Measurements from ENCODE around the gene WDR62. TPM values are rescaled to one million over a fixed set of nuclear protein-coding genes. Genes with fewer than 3 reads are reported as not detected.

WDR62 gene
- total RNA-seq, 1 experiment from 2014 or later: 30.0 TPM

GRCh38 chr19:36139120-36139472 lies 84.4 kb downstream of the WDR62 start:
- Mint-ChIP-seq H3K4me1 (peaks cover 15 to 21% of the 10 kb centered on the region in 2 experiments), H3K9me3 (no peaks in the 10 kb centered on the region; a peak in 2 of 5 replicates), H3K4me3 (peak overlapping the region; percentile 96 to 99), H3K36me3 (ENCODE audit: insufficient read depth in 1 of 3, low read depth in 3 of 3) (peaks cover 13 to 24% (median 21%) of the 10 kb centered on the region in 3 experiments; a peak in 6 of 7 replicates), H3K27ac (peak overlapping the region in 1 of 3 experiments; percentile 91; a peak in 2 of 7 replicates), H3K27me3 (ENCODE audit: low read depth) (peaks cover 2% of the 10 kb centered on the region; the same call in 1 of the 2 replicates)
- Histone ChIP-seq H4K91ac (ENCODE audit: insufficient read length, low read depth, low read length) (no peak overlapping the region), H3K9ac (ENCODE audit: extremely low read depth, insufficient read length, low read length) (no peak overlapping the region), H3K23ac (ENCODE audit: insufficient read length, low read depth, low read length) (no peak overlapping the region), H3K56ac (ENCODE audit: insufficient read length, low read depth, low read length) (no peak overlapping the region), H4K8ac (replicated peaks; ENCODE audit: insufficient read length, low read depth, low read length) (no peak overlapping the region), H3K18ac (ENCODE audit: insufficient read length, low read depth, low read length) (no peak overlapping the region), H4K20me1 (ENCODE audit: control insufficient read depth, insufficient read depth, insufficient read length) (no peaks in the 10 kb centered on the region), H2BK15ac (ENCODE audit: low read depth, low read length) (no peak overlapping the region), H3K79me2 (ENCODE audit: insufficient read depth, low read length) (no peaks in the 10 kb centered on the region), H2BK5ac (ENCODE audit: insufficient read length, low read length) (no peak overlapping the region), H3K27me3 (ENCODE audit: insufficient read depth, low read length) (no peaks in the 10 kb centered on the region), H2BK20ac (ENCODE audit: low read depth, low read length, poor library complexity, severe bottlenecking) (no peak overlapping the region), H3K4me2 (ENCODE audit: insufficient read depth, insufficient read length, low read length) (peak overlapping the region; percentile 30), H3K4ac (ENCODE audit: low read depth, low read length) (no peak overlapping the region), H3K79me1 (ENCODE audit: insufficient read depth, low read depth, low read length, poor library complexity, severe bottlenecking) (no peaks in the 10 kb centered on the region), H2BK120ac (ENCODE audit: low read depth, low read length, poor library complexity, severe bottlenecking) (no peak overlapping the region), H3K9me3 (ENCODE audit: control insufficient read depth, low read depth, low read length) (no peaks in the 10 kb centered on the region), H3K14ac (ENCODE audit: insufficient read depth, low read length) (no peak overlapping the region), H2AK5ac (ENCODE audit: insufficient read length, low read length) (no peak overlapping the region), H3K23me2 (ENCODE audit: insufficient read length, low read depth, low read length, poor library complexity, severe bottlenecking) (peaks cover 4% of the 10 kb centered on the region), H3K27ac (ENCODE audit: insufficient read length, low read depth, low read length) (no peak overlapping the region), H4K5ac (ENCODE audit: insufficient read length, low read depth, low read length) (no peak overlapping the region), H2BK12ac (ENCODE audit: insufficient read length, low read depth, low read length) (no peak overlapping the region), H2AFZ (ENCODE audit: low read length) (no peak overlapping the region), H3T11ph (ENCODE audit: low read length) (no peak overlapping the region), H3K4me1 (ENCODE audit: insufficient read depth, low read length) (no peaks in the 10 kb centered on the region)
- TF ChIP-seq CTCF (conservative IDR thresholded peaks at IDR 0.05): no peak
- WGBS (ENCODE audit: extremely low coverage, insufficient read length, low lambda C conversion rate): no CpG with 5 or more reads among the region's 7 CpGs
- DNase-seq: no peak

Measured in H9 (cell line).